ENCODE data around the gene CDH2.

DNA sequence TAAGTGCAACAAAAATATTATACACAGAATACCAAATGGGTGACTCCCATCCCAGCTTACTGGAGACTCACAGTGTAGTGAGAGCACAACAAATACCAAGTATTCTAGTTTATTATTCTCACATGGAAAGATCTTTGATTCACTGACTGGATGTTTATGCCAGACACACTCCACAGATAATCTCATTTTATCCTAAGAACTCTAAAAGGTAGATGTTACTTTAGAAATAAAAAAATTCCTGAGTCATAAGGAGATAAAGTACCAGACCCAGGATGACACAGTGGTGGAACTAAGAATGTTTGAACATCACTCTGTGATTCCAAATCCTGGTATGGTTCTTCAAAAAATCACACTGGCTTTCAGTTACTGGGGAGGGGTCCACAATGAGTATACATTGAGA is 136.2 kb downstream of the CDH2 start:
- TF ChIP-seq CTCF (IDR thresholded peaks at IDR 0.05) = no peak
- TF ChIP-seq POLR2A (IDR thresholded peaks at IDR 0.05) = no peak
- TF ChIP-seq POLR2AphosphoS5 (IDR thresholded peaks at IDR 0.05) = no peak

Data from prostate gland (tissue), 2 donors.